Loucy (cell line): Measurements from ENCODE around the gene NKX6-2.

Source experiments
- EZH2phosphoT487 ChIP-seq: fragments of 200-600 bp; IDR thresholded peaks from 2 replicates; pipeline ENCODE4 v1.6.1; 2018; ENCODE audit warnings: antibody characterized with exemption, mild to moderate bottlenecking, moderate library complexity, borderline replicate concordance
- TF ChIP-seq, protein P1 (sequence below): fragments of 200-600 bp; sonication (generic); conservative IDR thresholded peaks from 2 replicates; pipeline ENCODE4 v1.5.1; 2014; ENCODE audit warnings: mild to moderate bottlenecking, antibody characterized with exemption, low read length

DNA sequence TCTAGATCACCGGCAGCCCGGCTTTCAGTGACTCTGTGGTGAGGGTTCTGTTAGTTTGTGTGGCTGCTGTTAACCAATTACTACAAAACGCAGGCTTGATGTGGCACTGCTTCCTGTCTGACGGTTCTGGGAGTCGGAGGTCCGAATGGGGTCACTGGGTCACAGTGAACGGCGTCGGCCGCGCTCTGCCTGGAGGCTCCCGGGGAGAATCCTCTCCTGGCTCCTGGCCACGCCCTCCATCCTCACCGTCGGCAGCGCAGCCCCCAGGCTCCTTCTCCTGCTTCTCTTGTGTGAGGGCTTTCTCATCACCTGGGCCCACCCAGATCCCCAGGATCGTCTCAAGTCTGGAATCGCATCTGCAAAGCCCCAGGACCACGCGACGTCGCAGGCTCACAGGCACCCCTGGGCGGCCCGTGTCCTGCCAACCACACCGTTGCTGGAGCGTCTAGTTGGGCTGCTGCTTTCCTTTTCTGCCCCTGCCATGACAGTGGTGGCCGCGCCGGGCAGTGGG, 31.8 kb upstream of the NKX6-2 start:
- TF ChIP-seq, protein P1, sequence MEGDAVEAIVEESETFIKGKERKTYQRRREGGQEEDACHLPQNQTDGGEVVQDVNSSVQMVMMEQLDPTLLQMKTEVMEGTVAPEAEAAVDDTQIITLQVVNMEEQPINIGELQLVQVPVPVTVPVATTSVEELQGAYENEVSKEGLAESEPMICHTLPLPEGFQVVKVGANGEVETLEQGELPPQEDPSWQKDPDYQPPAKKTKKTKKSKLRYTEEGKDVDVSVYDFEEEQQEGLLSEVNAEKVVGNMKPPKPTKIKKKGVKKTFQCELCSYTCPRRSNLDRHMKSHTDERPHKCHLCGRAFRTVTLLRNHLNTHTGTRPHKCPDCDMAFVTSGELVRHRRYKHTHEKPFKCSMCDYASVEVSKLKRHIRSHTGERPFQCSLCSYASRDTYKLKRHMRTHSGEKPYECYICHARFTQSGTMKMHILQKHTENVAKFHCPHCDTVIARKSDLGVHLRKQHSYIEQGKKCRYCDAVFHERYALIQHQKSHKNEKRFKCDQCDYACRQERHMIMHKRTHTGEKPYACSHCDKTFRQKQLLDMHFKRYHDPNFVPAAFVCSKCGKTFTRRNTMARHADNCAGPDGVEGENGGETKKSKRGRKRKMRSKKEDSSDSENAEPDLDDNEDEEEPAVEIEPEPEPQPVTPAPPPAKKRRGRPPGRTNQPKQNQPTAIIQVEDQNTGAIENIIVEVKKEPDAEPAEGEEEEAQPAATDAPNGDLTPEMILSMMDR = no peak
- TF ChIP-seq EZH2phosphoT487 = no peak
